ENCODE data around the gene ZNF480. TPM values are rescaled to one million over a fixed set of nuclear protein-coding genes. Genes with fewer than 3 reads are reported as not detected.
"Not testable (repeated sequence)": the region's sequence is repeated elsewhere in the genome, so short reads cannot be mapped to it uniquely, and the experiment has no call there.

Gene ZNF480
- total RNA-seq, 2 donors from 2014 or later, result 20.0 to 21.5 TPM

GRCh38 chr19:52335768-52336116, 38.8 kb downstream of the ZNF480 start:
- peak; percentile 21 to 40 for ATAC-seq
- intact Hi-C loops (cut with DNase I), result no loop called here
- DNase-seq, result no peak

GRCh38 chr19:52336117-52336790, 39.3 kb downstream of the ZNF480 start, which contains the start of gene ZNF610:
Gene ZNF610 (plus strand): TSS chr19:52336243. CDS start chr19:52349173, 12,930 bp downstream.
- peak; percentile 93 for DNase-seq
- intact Hi-C loops (cut with DNase I), result no loop called here
- peak; percentile 100 for ATAC-seq

- DNase-seq (no peak), ATAC-seq (no peak)
- intact Hi-C loops (cut with DNase I), result no loop called here
These were observed 39.9 kb downstream of the ZNF480 start for GRCh38 chr19:52336791-52337381.

- intact Hi-C loops (cut with DNase I), result not testable (repeated sequence)
These were observed 42.1 kb downstream of the ZNF480 start for GRCh38 chr19:52339022-52339421.

GRCh38 chr19:52343548-52343947, 46.6 kb downstream of the ZNF480 start:
- ATAC-seq (peak; percentile 57 to 70), DNase-seq (peak; percentile 70)
- intact Hi-C loops (cut with DNase I), result no loop called here

More at GRCh38 chr19:52339022-52339421, 42.1 kb downstream of the ZNF480 start:
- ATAC-seq, DNase-seq: not testable (repeated sequence)

- intact Hi-C loops (cut with DNase I), result no loop called here
- ATAC-seq (no peak), DNase-seq (no peak)
These were observed 48.2 kb downstream of the ZNF480 start for GRCh38 chr19:52345162-52345561.

- ATAC-seq (no peak), DNase-seq (no peak)
- intact Hi-C loops (cut with DNase I), result no loop called here
These were observed 54.5 kb downstream of the ZNF480 start for GRCh38 chr19:52351512-52351911.

- no peak for ATAC-seq
- intact Hi-C loops (cut with DNase I), result no loop called here
- DNase-seq, result no peak
These were observed 69.5 kb downstream of the ZNF480 start for GRCh38 chr19:52366414-52366824.

- DNase-seq, result peak; percentile 96
- peak; percentile 100 for ATAC-seq
- intact Hi-C loops (cut with DNase I), result no loop called here
These were observed 72.8 kb downstream of the ZNF480 start, which contains the start of gene ZNF880 for GRCh38 chr19:52369559-52370340. Gene ZNF880 (plus strand): TSS chr19:52369923. CDS start chr19:52369966, 43 bp downstream.

GRCh38 chr19:52370341-52370710, 73.4 kb downstream of the ZNF480 start:
- no peak for ATAC-seq
- intact Hi-C loops (cut with DNase I), result no loop called here
- DNase-seq, result no peak

Small RNAs within 50 kb of the gene (microRNA-seq; reads per million reads assigned to microRNA genes)
- 2.7 to 3.2 reads per million in 2 donors for gene MIR643

Other genes starting within 250 kb of the ZNF480 start
- gene ZNF432, start 248.3 kb upstream of the ZNF480 start, total RNA-seq, result 10 to 100 TPM in 1 of 2 donors, 1 to 10 TPM in 1; 8.5 to 10.7 TPM
- gene ZNF841, start 201.4 kb upstream of the ZNF480 start, total RNA-seq, result 10 to 100 TPM; 10.4 to 12.1 TPM
- 1 to 10 TPM; 5.4 to 7.8 TPM for gene ZNF616, start 157.2 kb upstream of the ZNF480 start, total RNA-seq
- 10 to 100 TPM in 1 of 2 donors, 1 to 10 TPM in 1; 8.9 to 10.5 TPM for gene ZNF836, start 125.5 kb upstream of the ZNF480 start, total RNA-seq
- 100 to 1,000 TPM; 276 to 389 TPM for gene PPP2R1A, start 107.1 kb upstream of the ZNF480 start, total RNA-seq
- gene ZNF766, start 27.6 kb upstream of the ZNF480 start, total RNA-seq, result 10 to 100 TPM; 12.5 to 14.1 TPM
- gene ZNF610, start 39.1 kb downstream of the ZNF480 start, total RNA-seq, result 1 to 10 TPM; 1.3 to 2.4 TPM
- 10 to 100 TPM; 17.2 to 22.2 TPM for gene ZNF880, start 72.8 kb downstream of the ZNF480 start, total RNA-seq
- 10 to 100 TPM; 13.7 to 17.0 TPM for gene ZNF528, start 100.7 kb downstream of the ZNF480 start, total RNA-seq
- under 1 TPM; 0.24 to 0.31 TPM for gene ZNF534, start 132.0 kb downstream of the ZNF480 start, total RNA-seq
- gene ZNF578, start 156.4 kb downstream of the ZNF480 start, total RNA-seq, result 1 to 10 TPM; 2.2 to 2.7 TPM
- gene ZNF808, start 230.5 kb downstream of the ZNF480 start, total RNA-seq, result 10 to 100 TPM; 25.1 to 29.3 TPM